ENCODE data around the gene WNT2.
"Not testable (repeated sequence)": the region's sequence is repeated elsewhere in the genome, so short reads cannot be mapped to it uniquely, and the experiment has no call there.

Gene WNT2

GRCh38 chr7:117269417-117269816 is 53.4 kb downstream of the WNT2 start:
- no peak for DNase-seq (ENCODE audit: low read depth in 1 of 2, low spot score in 1 of 2)

GRCh38 chr7:117264716-117265115 is 58.1 kb downstream of the WNT2 start:
- no peak for DNase-seq (ENCODE audit: low read depth in 1 of 2, low spot score in 1 of 2)

GRCh38 chr7:117262546-117262945 is 60.3 kb downstream of the WNT2 start:
- DNase-seq (ENCODE audit: low read depth in 1 of 2, low spot score in 1 of 2): no peak

GRCh38 chr7:117259615-117260014 is 63.2 kb downstream of the WNT2 start:
- DNase-seq (ENCODE audit: low read depth in 1 of 2, low spot score in 1 of 2): no peak

- DNase-seq (ENCODE audit: low read depth in 1 of 2, low spot score in 1 of 2): no peak
Observed at GRCh38 chr7:117251687-117252086, 71.2 kb downstream of the WNT2 start.

GRCh38 chr7:117250801-117251200 is 72.1 kb downstream of the WNT2 start:
- DNase-seq (ENCODE audit: low read depth in 1 of 2, low spot score in 1 of 2): no peak

- DNase-seq (ENCODE audit: low read depth in 1 of 2, low spot score in 1 of 2): no peak
Observed at GRCh38 chr7:117250245-117250644, 72.6 kb downstream of the WNT2 start.

GRCh38 chr7:117249696-117250095 is 73.2 kb downstream of the WNT2 start:
- DNase-seq (ENCODE audit: low read depth in 1 of 2, low spot score in 1 of 2): no peak

GRCh38 chr7:117248829-117249228 is 74.0 kb downstream of the WNT2 start:
- DNase-seq (ENCODE audit: low read depth in 1 of 2, low spot score in 1 of 2): no peak

- DNase-seq (ENCODE audit: low read depth in 1 of 2, low spot score in 1 of 2): no peak
Observed at GRCh38 chr7:117247809-117248208, 75.0 kb downstream of the WNT2 start.

- not testable (repeated sequence) for DNase-seq (ENCODE audit: low read depth in 1 of 2, low spot score in 1 of 2)
Observed at GRCh38 chr7:117245703-117246102, 77.2 kb downstream of the WNT2 start.

- DNase-seq (ENCODE audit: low read depth in 1 of 2, low spot score in 1 of 2): no peak
Observed at GRCh38 chr7:117243390-117243789, 79.5 kb downstream of the WNT2 start.

GRCh38 chr7:117241088-117241487 is 81.8 kb downstream of the WNT2 start:
- no peak for DNase-seq (ENCODE audit: low read depth in 1 of 2, low spot score in 1 of 2)

GRCh38 chr7:117238937-117239336 is 83.9 kb downstream of the WNT2 start:
- DNase-seq (ENCODE audit: low read depth in 1 of 2, low spot score in 1 of 2): no peak

GRCh38 chr7:117238472-117238871 is 84.4 kb downstream of the WNT2 start:
- DNase-seq (ENCODE audit: low read depth in 1 of 2, low spot score in 1 of 2): no peak

- no peak for DNase-seq (ENCODE audit: low read depth in 1 of 2, low spot score in 1 of 2)
Observed at GRCh38 chr7:117237646-117238045, 85.2 kb downstream of the WNT2 start.

GRCh38 chr7:117231047-117231359 is 91.9 kb downstream of the WNT2 start:
- no peak for DNase-seq (ENCODE audit: low read depth in 1 of 2, low spot score in 1 of 2)

- no peak for DNase-seq (ENCODE audit: low read depth in 1 of 2, low spot score in 1 of 2)
Observed at GRCh38 chr7:117230276-117231046, 92.4 kb downstream of the WNT2 start.

- no peak for DNase-seq (ENCODE audit: low read depth in 1 of 2, low spot score in 1 of 2)
Observed at GRCh38 chr7:117229350-117229749, 93.5 kb downstream of the WNT2 start.

GRCh38 chr7:117227091-117227490 is 95.8 kb downstream of the WNT2 start:
- no peak for DNase-seq (ENCODE audit: low read depth in 1 of 2, low spot score in 1 of 2)

- DNase-seq (ENCODE audit: low read depth in 1 of 2, low spot score in 1 of 2): no peak
Observed at GRCh38 chr7:117225536-117225935, 97.3 kb downstream of the WNT2 start.

All from activated CD4-positive, alpha-beta T cell treated with anti-CD3 and anti-CD28 coated beads, Interleukin-2, amount 50 U/mL, for 24 hours (primary cell).